GM12874 (cell line): ENCODE results near the gene TJP2.

Experiments used
- TF ChIP-seq, protein P1 (sequence below): IDR thresholded peaks from 2 replicates; pipeline ENCODE4 v1.5.1; 2011; ENCODE audit warnings: low read depth, mild to moderate bottlenecking, control low read depth, low read length, moderate library complexity; ENCODE audit not compliant: insufficient read depth

The TJP2 gene

GRCh38 chr9:69252436-69252835 lies 78.4 kb downstream of the TJP2 start:
- TF ChIP-seq, protein P1, sequence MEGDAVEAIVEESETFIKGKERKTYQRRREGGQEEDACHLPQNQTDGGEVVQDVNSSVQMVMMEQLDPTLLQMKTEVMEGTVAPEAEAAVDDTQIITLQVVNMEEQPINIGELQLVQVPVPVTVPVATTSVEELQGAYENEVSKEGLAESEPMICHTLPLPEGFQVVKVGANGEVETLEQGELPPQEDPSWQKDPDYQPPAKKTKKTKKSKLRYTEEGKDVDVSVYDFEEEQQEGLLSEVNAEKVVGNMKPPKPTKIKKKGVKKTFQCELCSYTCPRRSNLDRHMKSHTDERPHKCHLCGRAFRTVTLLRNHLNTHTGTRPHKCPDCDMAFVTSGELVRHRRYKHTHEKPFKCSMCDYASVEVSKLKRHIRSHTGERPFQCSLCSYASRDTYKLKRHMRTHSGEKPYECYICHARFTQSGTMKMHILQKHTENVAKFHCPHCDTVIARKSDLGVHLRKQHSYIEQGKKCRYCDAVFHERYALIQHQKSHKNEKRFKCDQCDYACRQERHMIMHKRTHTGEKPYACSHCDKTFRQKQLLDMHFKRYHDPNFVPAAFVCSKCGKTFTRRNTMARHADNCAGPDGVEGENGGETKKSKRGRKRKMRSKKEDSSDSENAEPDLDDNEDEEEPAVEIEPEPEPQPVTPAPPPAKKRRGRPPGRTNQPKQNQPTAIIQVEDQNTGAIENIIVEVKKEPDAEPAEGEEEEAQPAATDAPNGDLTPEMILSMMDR, result no peak

GRCh38 chr9:69253057-69253456 lies 79.0 kb downstream of the TJP2 start:
- TF ChIP-seq, protein P1, result no peak

DNA sequence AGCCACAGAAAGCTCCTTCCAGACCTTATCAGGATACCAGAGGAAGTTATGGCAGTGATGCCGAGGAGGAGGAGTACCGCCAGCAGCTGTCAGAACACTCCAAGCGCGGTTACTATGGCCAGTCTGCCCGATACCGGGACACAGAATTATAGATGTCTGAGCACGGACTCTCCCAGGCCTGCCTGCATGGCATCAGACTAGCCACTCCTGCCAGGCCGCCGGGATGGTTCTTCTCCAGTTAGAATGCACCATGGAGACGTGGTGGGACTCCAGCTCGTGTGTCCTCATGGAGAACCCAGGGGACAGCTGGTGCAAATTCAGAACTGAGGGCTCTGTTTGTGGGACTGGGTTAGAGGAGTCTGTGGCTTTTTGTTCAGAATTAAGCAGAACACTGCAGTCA lies 80.1 kb downstream of the TJP2 start:
- TF ChIP-seq, protein P1, result no peak

GRCh38 chr9:69255591-69255990 lies 81.5 kb downstream of the TJP2 start:
- TF ChIP-seq, protein P1, result no peak

DNA sequence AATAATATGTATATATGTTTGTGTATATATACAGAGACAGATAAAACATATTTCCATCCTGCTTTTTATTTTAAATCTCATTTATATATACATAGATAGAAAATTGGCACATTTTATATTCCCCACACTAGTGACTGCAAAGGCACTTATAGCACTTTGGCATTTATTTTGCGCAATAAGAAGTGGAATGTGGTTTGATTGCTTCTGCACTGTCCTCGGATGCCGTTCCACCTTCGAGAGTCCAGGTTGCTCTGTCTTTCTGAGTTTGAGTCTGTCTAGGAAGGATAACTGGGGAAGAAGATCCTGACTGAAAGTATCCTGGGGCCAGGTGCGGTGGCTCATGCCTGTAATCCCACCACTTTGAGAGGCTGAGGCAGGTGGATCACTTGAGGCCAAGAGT lies 84.5 kb downstream of the TJP2 start:
- TF ChIP-seq, protein P1, result no peak

- TF ChIP-seq, protein P1, result no peak
Observed at GRCh38 chr9:69260161-69260560, 86.1 kb downstream of the TJP2 start.

DNA sequence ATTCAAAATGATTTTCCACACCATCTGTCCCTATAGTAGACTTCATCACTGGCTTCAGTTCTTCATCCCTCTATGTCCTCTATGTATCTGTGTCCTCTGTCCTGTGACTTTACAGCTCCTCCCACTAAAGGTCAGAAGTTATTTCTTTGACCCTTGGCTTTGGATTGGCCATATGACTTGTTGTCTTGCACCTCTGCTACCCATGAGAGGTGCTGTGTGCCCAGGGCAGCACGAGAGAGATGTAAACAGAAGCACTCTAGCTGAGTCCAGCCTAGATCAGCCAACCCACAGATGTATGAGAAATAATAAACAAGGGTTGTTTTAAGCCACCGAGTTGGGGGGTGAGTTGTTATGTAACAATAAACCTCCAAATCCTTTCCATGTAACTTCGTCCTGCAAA lies 87.6 kb downstream of the TJP2 start:
- TF ChIP-seq, protein P1, result no peak

- TF ChIP-seq, protein P1, result no peak
Observed at GRCh38 chr9:69264526-69264925, 90.4 kb downstream of the TJP2 start.
